ENCODE measurements around the gene AP3B1.

DNA sequence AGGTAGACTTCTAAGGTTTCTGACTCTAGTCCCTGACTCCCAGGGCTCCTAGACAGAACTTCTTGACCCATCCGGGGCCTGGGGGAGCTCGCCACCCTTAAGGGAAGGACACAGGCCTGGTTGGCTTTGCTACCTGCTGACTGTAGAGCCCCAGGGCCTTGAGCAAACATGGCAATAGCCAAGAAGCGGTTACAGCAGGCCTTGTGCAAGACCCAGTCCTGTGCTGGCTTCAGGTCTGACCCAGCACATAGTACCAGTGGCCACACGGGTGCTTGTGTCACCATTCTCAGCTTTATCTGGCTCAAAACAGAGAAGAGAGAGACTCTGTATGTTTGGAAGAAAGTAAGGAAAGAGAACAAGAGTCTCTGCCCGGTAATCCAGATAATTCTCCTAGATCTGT is 41.8 kb downstream of the AP3B1 start:
- TF ChIP-seq, protein P1, sequence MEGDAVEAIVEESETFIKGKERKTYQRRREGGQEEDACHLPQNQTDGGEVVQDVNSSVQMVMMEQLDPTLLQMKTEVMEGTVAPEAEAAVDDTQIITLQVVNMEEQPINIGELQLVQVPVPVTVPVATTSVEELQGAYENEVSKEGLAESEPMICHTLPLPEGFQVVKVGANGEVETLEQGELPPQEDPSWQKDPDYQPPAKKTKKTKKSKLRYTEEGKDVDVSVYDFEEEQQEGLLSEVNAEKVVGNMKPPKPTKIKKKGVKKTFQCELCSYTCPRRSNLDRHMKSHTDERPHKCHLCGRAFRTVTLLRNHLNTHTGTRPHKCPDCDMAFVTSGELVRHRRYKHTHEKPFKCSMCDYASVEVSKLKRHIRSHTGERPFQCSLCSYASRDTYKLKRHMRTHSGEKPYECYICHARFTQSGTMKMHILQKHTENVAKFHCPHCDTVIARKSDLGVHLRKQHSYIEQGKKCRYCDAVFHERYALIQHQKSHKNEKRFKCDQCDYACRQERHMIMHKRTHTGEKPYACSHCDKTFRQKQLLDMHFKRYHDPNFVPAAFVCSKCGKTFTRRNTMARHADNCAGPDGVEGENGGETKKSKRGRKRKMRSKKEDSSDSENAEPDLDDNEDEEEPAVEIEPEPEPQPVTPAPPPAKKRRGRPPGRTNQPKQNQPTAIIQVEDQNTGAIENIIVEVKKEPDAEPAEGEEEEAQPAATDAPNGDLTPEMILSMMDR (conservative IDR thresholded peaks at IDR 0.05; ENCODE audit: low read depth, low read length) = no peak
- TF ChIP-seq EZH2 (IDR thresholded peaks at IDR 0.05; ENCODE audit: borderline replicate concordance, low read depth, low read length, poor library complexity, severe bottlenecking) = no peak
